Thymus (tissue), 11 donors: Measurements from ENCODE around the gene ANKHD1. TPM values are rescaled to one million over a fixed set of nuclear protein-coding genes. Genes with fewer than 3 reads are reported as not detected.

ENCODE experiments used
- DNase-seq, 9 donors: peaks; one replicate each; pipeline ENCODE4 v3.0.0-alpha.2; 2013; ENCODE audit warnings: low spot score in 9 of 9, low read depth in 6 of 9, missing footprints in 1 of 9
- H3K27ac ChIP-seq, 2 donors: one replicate each; pipeline ENCODE4 v1.5.1; 2013; ENCODE audit warnings: control low read depth in 1 of 2, low read depth in 1 of 2, low read length in 1 of 2, mild to moderate bottlenecking in 1 of 2, moderate library complexity in 1 of 2
- H3K27me3 ChIP-seq, 2 donors: one replicate each; pipeline ENCODE4 v1.5.1; 2013; ENCODE audit warnings: low read length in 1 of 2; ENCODE audit not compliant: control insufficient read depth in 2 of 2, insufficient read depth in 1 of 2
- H3K36me3 ChIP-seq, 2 donors: one replicate each; pipeline ENCODE4 v1.5.1; 2013; ENCODE audit warnings: low read length in 1 of 2, mild to moderate bottlenecking in 1 of 2, moderate library complexity in 1 of 2; ENCODE audit not compliant: control insufficient read depth in 2 of 2, insufficient read depth in 2 of 2
- H3K4me1 ChIP-seq, 2 donors: one replicate each; pipeline ENCODE4 v1.5.1; 2013; ENCODE audit warnings: low read length in 2 of 2; ENCODE audit not compliant: control insufficient read depth in 2 of 2, insufficient read depth in 2 of 2
- H3K4me3 ChIP-seq, 2 donors: one replicate each; pipeline ENCODE4 v1.5.1; 2013; ENCODE audit warnings: low read length in 2 of 2, control low read depth in 1 of 2, mild to moderate bottlenecking in 1 of 2
- H3K9me3 ChIP-seq, 2 donors: one replicate each; pipeline ENCODE4 v1.5.1; 2013; ENCODE audit warnings: low read length in 1 of 2, mild to moderate bottlenecking in 1 of 2; ENCODE audit not compliant: control insufficient read depth in 2 of 2, insufficient read depth in 1 of 2
- WGBS: extraction: QIAGEN DNeasy Blood & Tissue Kit; methylation state at CpG from one replicate; pipeline ENCODE4 v1.1.7; 2013; 5-methylcytosine and 5-hydroxymethylcytosine counted together
- polyA plus RNA-seq: library from polyadenylated mRNA; stranded (reverse); fragments of 200-250 nt; gene quantifications from one replicate; pipeline ENCODE4 v1.2.3, GENCODE V29; 2013
- total RNA-seq: library from RNA; stranded (reverse); fragments of 120-200 nt; gene quantifications from one replicate; pipeline ENCODE4 v1.2.4, GENCODE V29; 2013
- donor health status: healthy.

ANKHD1 gene
- total and polyA plus RNA-seq, 2 donors: 37.4 to 60.1 TPM

GRCh38 chr5:140391732-140392131 is 9.9 kb upstream of the ANKHD1 start:
- Histone ChIP-seq H3K27me3 (no peaks in the 10 kb centered on the region), H3K4me1 (no peaks in the 10 kb centered on the region), H3K27ac (no peak overlapping the region), H3K9me3 (no peaks in the 10 kb centered on the region), H3K36me3 (peaks cover 3 to 4% of the 10 kb centered on the region in 2 donors), H3K4me3 (no peak overlapping the region)
- 98% methylated on average over 1 of the region's 1 CpG for WGBS
- no peak for DNase-seq

- H3K27me3 ChIP-seq: no peaks in the 10 kb centered on the region
- H3K9me3 ChIP-seq: no peaks in the 10 kb centered on the region
- H3K36me3 ChIP-seq: peaks cover 3 to 4% of the 10 kb centered on the region in 2 donors
- no peak for DNase-seq
- no peak overlapping the region for H3K4me3 ChIP-seq
- no peaks in the 10 kb centered on the region for H3K4me1 ChIP-seq
- 96% methylated on average over 2 of the region's 2 CpGs for WGBS
- no peak overlapping the region for H3K27ac ChIP-seq
Observed at GRCh38 chr5:140393738-140394137, 7.9 kb upstream of the ANKHD1 start.

- Histone ChIP-seq H3K9me3 (no peaks in the 10 kb centered on the region), H3K27ac (no peak overlapping the region), H3K27me3 (no peaks in the 10 kb centered on the region), H3K4me3 (no peak overlapping the region), H3K4me1 (peaks cover 9 to 13% of the 10 kb centered on the region in 2 donors), H3K36me3 (no peaks in the 10 kb centered on the region)
- no peak for DNase-seq
Observed at GRCh38 chr5:140398379-140398811, 3.2 kb upstream of the ANKHD1 start.

GRCh38 chr5:140399979-140400729 is 1.5 kb upstream of the ANKHD1 start:
- H3K36me3 ChIP-seq: peaks cover 0 to 3% of the 10 kb centered on the region in 2 donors
- peak overlapping the region; percentile 93 to 100 for H3K27ac ChIP-seq
- H3K27me3 ChIP-seq: no peaks in the 10 kb centered on the region
- WGBS: 59% methylated on average over 25 of the region's 25 CpGs
- H3K4me3 ChIP-seq: peak overlapping the region; percentile 89 to 99
- no peaks in the 10 kb centered on the region for H3K9me3 ChIP-seq
- peak in 1 of 9 donors; percentile 32 for DNase-seq
- peaks cover 15% of the 10 kb centered on the region in 2 donors for H3K4me1 ChIP-seq

GRCh38 chr5:140400730-140401361 is 787 bp upstream of the ANKHD1 start:
- under 1% methylated on average over 54 of the region's 54 CpGs for WGBS
- H3K36me3 ChIP-seq: peaks cover under 1 to 8% of the 10 kb centered on the region in 2 donors
- H3K27ac ChIP-seq: peak overlapping the region; percentile 93 to 100
- H3K4me3 ChIP-seq: peak overlapping the region; percentile 89 to 99
- H3K4me1 ChIP-seq: peaks cover 15% of the 10 kb centered on the region in 2 donors
- H3K27me3 ChIP-seq: no peaks in the 10 kb centered on the region
- no peaks in the 10 kb centered on the region for H3K9me3 ChIP-seq
- DNase-seq: peak; percentile 88 to 97 (median 91)

GRCh38 chr5:140402258-140403074 is 833 bp downstream of the ANKHD1 start:
- peak in 8 of 9 donors; percentile 38 to 79 (median 54) for DNase-seq
- H3K36me3 ChIP-seq: peaks cover 7 to 19% of the 10 kb centered on the region in 2 donors
- peak overlapping the region; percentile 89 to 99 for H3K4me3 ChIP-seq
- H3K27ac ChIP-seq: peak overlapping the region; percentile 97 to 99
- peaks cover 15% of the 10 kb centered on the region in 2 donors for H3K4me1 ChIP-seq
- 5% methylated on average over 36 of the region's 36 CpGs for WGBS
- H3K27me3 ChIP-seq: no peaks in the 10 kb centered on the region
- no peaks in the 10 kb centered on the region for H3K9me3 ChIP-seq

- no peak for DNase-seq
- Histone ChIP-seq H3K27ac (no peak overlapping the region), H3K9me3 (no peaks in the 10 kb centered on the region), H3K4me3 (peak overlapping the region in 1 of 2 donors; percentile 99), H3K36me3 (peaks cover 7 to 19% of the 10 kb centered on the region in 2 donors), H3K4me1 (peaks cover 15% of the 10 kb centered on the region in 2 donors), H3K27me3 (no peaks in the 10 kb centered on the region)
- WGBS: 76% methylated on average over 5 of the region's 5 CpGs
Observed at GRCh38 chr5:140403613-140404012, 2.0 kb downstream of the ANKHD1 start.

GRCh38 chr5:140408750-140409241 is 7.2 kb downstream of the ANKHD1 start:
- DNase-seq: no peak
- no peaks in the 10 kb centered on the region for H3K9me3 ChIP-seq
- H3K27me3 ChIP-seq: no peaks in the 10 kb centered on the region
- peaks cover 7 to 25% of the 10 kb centered on the region in 2 donors for H3K36me3 ChIP-seq
- 90% methylated on average over 4 of the region's 4 CpGs for WGBS
- no peak overlapping the region for H3K4me3 ChIP-seq
- H3K4me1 ChIP-seq: peaks cover 0 to 6% of the 10 kb centered on the region in 2 donors
- no peak overlapping the region for H3K27ac ChIP-seq
